Tibial nerve (tissue), 4 donors: Measurements from ENCODE around the gene PRICKLE2.

Experiments used
- EP300 ChIP-seq, 2 donors: sonication (generic); formaldehyde crosslinking; IDR thresholded peaks; one replicate each; pipeline ENCODE4 v1.6.1; 2017; ENCODE audit warnings: antibody characterized with exemption in 2 of 2, mild to moderate bottlenecking in 1 of 2
- TF ChIP-seq, protein P1 (sequence below), 5 experiments: fragments of 200-600 bp in 3 of 5; fragments of 450-650 bp in 2 of 5; sonication (generic) in 3 of 5; IDR thresholded peaks; one replicate each; pipeline ENCODE4 v1.5.1; 2016 to 2019; ENCODE audit warnings: antibody characterized with exemption in 5 of 5, mild to moderate bottlenecking in 3 of 5, moderate library complexity in 2 of 5

DNA sequence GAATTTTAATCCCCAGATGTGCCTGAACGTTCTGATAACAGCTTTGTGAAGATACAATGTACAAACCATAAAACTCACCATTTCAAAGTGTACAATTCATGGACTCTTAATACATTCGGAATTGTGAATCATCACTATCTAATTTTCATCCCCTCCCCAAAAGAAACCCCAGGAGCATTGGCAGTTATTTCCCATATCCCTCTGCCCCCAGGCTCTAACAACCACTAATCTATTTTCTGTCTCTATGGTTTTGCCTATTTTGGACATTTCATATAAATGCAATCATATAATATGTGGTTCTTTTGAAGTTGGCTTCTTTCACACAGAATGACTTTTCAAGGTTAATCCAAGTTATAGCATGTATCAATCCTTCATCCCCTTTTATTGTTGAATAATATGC is 25.3 kb downstream of the PRICKLE2 start:
- TF ChIP-seq, protein P1, sequence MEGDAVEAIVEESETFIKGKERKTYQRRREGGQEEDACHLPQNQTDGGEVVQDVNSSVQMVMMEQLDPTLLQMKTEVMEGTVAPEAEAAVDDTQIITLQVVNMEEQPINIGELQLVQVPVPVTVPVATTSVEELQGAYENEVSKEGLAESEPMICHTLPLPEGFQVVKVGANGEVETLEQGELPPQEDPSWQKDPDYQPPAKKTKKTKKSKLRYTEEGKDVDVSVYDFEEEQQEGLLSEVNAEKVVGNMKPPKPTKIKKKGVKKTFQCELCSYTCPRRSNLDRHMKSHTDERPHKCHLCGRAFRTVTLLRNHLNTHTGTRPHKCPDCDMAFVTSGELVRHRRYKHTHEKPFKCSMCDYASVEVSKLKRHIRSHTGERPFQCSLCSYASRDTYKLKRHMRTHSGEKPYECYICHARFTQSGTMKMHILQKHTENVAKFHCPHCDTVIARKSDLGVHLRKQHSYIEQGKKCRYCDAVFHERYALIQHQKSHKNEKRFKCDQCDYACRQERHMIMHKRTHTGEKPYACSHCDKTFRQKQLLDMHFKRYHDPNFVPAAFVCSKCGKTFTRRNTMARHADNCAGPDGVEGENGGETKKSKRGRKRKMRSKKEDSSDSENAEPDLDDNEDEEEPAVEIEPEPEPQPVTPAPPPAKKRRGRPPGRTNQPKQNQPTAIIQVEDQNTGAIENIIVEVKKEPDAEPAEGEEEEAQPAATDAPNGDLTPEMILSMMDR (IDR thresholded peaks at IDR 0.05), result no peak
- no peak for TF ChIP-seq EP300 (IDR thresholded peaks at IDR 0.05)
